ENCODE results near the gene IL20. TPM values are rescaled to one million over a fixed set of nuclear protein-coding genes. Genes with fewer than 3 reads are reported as not detected.
"Not testable (repeated sequence)": the region's sequence is repeated elsewhere in the genome, so short reads cannot be mapped to it uniquely, and the experiment has no call there.

IL20 gene
- total RNA-seq, 4 donors from 2014 or later = not detected

DNA sequence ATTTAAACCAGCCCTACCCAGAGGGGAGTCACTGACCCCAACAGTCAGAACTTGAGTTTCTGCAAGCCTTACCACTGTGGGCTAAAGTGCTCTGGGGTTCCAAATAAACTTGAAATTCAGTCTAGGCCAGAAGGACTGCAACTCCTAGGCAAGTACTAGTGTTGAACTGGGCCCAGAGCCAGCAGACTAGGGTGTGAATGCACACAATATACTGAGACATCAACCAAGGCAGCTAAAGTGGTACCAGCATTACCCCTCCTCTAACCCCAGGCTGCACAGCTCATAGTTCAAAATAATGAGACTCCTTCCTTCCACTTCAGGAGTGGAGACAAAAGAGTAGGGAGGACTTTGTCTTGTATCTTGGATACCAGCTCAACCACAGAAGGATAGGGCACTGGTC, 18.9 kb upstream of the IL20 start:
- TF ChIP-seq, protein P1, sequence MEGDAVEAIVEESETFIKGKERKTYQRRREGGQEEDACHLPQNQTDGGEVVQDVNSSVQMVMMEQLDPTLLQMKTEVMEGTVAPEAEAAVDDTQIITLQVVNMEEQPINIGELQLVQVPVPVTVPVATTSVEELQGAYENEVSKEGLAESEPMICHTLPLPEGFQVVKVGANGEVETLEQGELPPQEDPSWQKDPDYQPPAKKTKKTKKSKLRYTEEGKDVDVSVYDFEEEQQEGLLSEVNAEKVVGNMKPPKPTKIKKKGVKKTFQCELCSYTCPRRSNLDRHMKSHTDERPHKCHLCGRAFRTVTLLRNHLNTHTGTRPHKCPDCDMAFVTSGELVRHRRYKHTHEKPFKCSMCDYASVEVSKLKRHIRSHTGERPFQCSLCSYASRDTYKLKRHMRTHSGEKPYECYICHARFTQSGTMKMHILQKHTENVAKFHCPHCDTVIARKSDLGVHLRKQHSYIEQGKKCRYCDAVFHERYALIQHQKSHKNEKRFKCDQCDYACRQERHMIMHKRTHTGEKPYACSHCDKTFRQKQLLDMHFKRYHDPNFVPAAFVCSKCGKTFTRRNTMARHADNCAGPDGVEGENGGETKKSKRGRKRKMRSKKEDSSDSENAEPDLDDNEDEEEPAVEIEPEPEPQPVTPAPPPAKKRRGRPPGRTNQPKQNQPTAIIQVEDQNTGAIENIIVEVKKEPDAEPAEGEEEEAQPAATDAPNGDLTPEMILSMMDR (IDR thresholded peaks at IDR 0.05) = no peak
- no peak for TF ChIP-seq POLR2A (IDR thresholded peaks at IDR 0.05)
- DNase-seq (ENCODE audit: low spot score in 2 of 2) = no peak
- intact Hi-C loops (cut with DNase I; ENCODE audit: low total_unique reads) = no loop called here
- no peak overlapping the region for H3K4me3 ChIP-seq (ENCODE audit: low read depth, poor library complexity, severe bottlenecking)

DNA sequence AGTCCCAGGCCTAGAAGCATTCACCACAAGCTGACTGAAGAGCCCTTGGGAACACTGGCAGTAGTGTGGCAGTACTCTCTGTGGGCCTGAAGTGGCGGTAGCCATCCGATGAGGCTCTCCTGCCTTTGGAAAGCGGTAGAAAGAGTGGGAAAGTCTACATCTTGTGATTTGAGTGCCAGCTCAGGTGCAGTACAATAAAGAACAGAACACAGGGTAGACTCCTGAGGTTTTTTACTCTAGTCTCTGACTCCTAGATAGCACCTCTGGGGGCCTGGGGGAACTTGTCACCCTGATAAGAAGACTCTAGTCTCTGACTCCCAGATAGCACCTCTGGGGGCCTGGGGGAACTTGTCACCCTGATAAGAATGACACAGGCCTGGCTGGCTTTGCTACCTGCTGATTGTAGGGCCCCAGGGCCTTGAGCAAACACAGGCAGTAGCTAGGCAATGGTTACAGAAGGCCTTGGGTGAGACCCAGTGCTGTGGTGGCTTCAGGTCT, 18.0 kb upstream of the IL20 start:
- WGBS, 2 donors = 89 to 93% methylated on average over 3 of the region's 3 CpGs
- intact Hi-C loops (cut with DNase I; ENCODE audit: low total_unique reads) = no loop called here

DNA sequence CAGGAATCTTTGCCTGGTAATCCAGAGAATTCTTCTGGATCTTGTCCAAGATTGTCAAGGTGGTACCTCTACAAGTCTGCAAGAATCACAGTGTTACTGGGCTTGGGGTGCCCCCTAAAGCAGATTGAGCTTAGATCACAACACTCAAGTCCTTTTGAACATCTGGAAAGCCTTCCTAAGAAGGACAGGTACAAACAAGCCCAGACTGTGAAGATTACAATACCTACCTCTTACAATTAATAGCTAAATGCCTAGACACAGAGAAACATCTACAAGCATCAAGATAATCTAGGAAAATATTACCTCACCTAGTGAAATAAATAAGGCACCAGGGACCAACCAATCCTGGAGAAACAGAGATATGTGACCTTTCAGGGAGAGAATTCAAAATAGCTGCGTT, 17.5 kb upstream of the IL20 start:
- WGBS, 2 donors = 64 to 68% methylated on average over 1 of the region's 1 CpG
- DNase-seq (ENCODE audit: low spot score in 2 of 2) = no peak
- intact Hi-C loops (cut with DNase I; ENCODE audit: low total_unique reads) = no loop called here
- H3K4me3 ChIP-seq (ENCODE audit: low read depth, poor library complexity, severe bottlenecking) = no peak overlapping the region
- TF ChIP-seq, protein P1 (IDR thresholded peaks at IDR 0.05) = no peak
- TF ChIP-seq POLR2A (IDR thresholded peaks at IDR 0.05) = no peak

More for the DNA sequence above, 18.0 kb upstream of the IL20 start:
- no peak for DNase-seq (ENCODE audit: low spot score in 2 of 2)
- H3K4me3 ChIP-seq (ENCODE audit: low read depth, poor library complexity, severe bottlenecking) = no peak overlapping the region
- TF ChIP-seq POLR2A (IDR thresholded peaks at IDR 0.05) = no peak
- TF ChIP-seq, protein P1 (IDR thresholded peaks at IDR 0.05) = no peak

DNA sequence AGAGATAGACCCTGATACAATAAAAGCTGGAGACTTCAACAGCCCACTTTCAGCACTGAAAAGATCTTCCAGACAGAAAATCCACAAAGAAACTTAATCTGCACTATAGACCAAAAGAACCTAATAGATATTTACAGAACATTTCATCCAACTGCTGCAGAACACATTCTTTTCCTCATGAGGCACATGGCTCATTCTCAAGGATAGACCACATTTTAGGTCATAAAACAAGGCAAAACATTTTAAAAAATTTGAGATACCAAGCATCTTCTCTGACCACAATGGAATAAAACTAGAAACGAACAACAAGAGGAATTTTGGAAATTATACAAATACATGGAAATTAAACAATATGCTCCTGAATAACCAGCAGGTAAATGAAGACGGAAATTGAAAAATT, 15.0 kb upstream of the IL20 start:
- WGBS, 2 donors = 76 to 78% methylated on average over 2 of the region's 2 CpGs
- no peak overlapping the region for H3K4me3 ChIP-seq (ENCODE audit: low read depth, poor library complexity, severe bottlenecking)
- TF ChIP-seq, protein P1 (IDR thresholded peaks at IDR 0.05) = no peak
- TF ChIP-seq POLR2A (IDR thresholded peaks at IDR 0.05) = no peak
- intact Hi-C loops (cut with DNase I; ENCODE audit: low total_unique reads) = no loop called here
- no peak for DNase-seq (ENCODE audit: low spot score in 2 of 2)

DNA sequence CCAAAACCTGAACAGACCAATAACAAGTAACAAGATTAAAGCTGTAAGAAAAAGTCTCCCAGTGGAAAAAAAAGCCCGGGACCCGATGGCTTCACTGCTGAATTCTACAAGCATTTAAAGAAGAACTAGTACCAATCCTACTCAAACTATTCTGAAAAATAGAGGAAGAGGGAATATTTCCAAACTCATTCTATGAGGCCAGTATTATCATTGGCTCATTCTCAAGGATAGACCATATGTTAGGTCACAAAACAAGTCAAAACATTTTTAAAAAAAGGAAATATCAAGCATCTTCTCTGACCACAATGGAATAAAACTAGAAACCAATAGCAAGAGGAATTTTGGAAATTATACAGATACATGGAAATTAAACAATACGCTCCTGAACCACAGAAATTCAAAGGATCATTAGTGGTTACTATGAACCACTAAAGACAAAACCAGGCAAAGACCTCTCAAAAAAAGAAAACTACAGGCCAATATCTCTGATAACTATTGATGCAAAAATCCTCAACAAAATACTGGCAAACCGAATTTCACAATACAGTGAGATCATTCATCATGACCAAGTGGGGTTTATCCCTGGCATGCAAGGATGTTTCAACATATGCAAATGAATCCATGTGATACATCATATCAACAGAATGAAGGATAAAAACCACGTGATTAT, 13.9 kb upstream of the IL20 start:
- TF ChIP-seq, protein P1 (IDR thresholded peaks at IDR 0.05) = no peak
- no peak for TF ChIP-seq POLR2A (IDR thresholded peaks at IDR 0.05)
- H3K4me3 ChIP-seq (ENCODE audit: low read depth, poor library complexity, severe bottlenecking) = no peak overlapping the region
- intact Hi-C loops (cut with DNase I; ENCODE audit: low total_unique reads) = no loop called here
- WGBS, 2 donors = 64 to 73% methylated on average over 5 of the region's 5 CpGs
- DNase-seq (ENCODE audit: low spot score in 2 of 2) = no peak

DNA sequence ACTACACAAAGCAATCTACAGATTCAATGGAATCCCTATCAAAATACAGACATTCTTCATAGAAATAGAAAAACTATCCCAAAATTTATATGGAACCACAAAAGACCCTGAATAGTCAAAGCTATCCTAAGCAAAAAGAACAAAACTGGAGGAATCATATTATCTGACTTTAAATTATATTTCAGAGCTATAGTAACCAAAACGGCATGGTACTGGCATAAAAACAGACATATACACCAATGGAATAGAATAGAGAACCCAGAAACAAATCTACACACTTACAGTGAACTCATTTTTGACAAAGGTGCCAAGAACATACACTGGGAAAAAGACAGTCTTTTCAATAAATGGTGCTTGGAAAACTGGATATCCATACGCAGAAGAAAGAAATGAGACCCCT, 12.8 kb upstream of the IL20 start:
- H3K4me3 ChIP-seq (ENCODE audit: low read depth, poor library complexity, severe bottlenecking); DNase-seq (ENCODE audit: low spot score in 2 of 2); intact Hi-C loops (cut with DNase I; ENCODE audit: low total_unique reads): not testable (repeated sequence)
- 98 to 99% methylated on average over 2 of the region's 2 CpGs for WGBS, 2 donors

DNA sequence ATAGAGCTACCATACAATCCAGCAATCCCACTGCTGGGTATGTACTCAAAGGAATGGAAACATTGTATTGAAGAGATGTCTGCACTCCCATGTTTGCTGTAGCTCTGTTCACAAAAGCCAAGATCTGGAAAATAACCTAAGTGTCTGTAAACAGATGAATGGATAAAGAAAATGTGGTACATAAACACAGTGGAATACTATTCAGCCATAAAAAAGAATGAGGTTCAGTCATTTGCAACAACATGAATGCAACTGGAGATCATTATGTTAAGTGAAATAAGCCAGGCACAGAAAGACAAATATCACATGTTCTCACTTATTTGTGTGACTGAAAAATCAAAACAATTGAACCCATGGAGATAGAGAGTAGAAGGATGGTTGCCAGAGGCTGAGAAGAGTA, 11.7 kb upstream of the IL20 start:
- H3K4me3 ChIP-seq (ENCODE audit: low read depth, poor library complexity, severe bottlenecking); intact Hi-C loops (cut with DNase I; ENCODE audit: low total_unique reads); DNase-seq (ENCODE audit: low spot score in 2 of 2): not testable (repeated sequence)
